Measurements from ENCODE around the gene PSMD14. TPM values are rescaled to one million over a fixed set of nuclear protein-coding genes. Genes with fewer than 3 reads are reported as not detected.

The PSMD14 gene
- total RNA-seq, 1 experiment from 2014 or later, result 83.7 TPM

DNA sequence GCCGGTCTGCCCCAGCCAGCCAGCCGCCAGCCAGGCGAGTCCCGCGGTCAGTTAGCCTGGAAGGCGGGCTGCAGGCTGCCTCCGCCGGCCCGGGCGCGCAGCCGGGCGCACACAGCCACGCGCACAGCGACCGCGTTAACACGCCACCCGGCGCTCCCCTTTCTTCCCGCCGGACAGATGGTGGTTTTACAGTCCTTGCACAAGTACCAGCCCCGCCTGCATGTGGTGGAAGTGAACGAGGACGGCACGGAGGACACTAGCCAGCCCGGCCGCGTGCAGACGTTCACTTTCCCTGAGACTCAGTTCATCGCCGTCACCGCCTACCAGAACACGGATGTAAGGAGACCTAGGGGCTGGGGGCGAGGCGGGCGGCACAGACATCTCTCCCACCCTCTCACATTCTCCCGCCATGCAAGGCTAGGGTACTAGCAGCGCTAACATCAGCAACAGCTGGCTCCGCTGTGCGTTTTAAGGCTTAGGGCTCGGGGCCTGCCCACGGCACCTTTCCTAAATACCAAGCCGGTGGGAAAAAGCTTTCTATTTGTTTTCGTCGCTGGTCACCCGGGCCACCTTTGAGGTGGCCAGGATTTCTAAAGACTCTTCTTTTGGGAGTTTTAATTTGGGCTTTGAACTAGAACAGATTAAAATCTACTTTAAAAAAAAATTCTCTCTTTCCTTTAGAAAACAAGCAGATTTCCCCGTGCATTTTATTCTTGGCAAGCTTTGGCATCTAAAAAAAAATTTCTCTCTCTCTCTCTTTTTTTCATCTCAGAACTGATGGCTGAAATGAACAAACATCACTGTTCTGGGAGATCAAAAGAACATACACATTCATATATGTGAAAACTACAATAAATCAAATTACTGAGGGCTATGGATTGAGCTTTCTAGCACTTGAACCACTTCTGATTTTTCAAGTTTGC is 110.8 kb downstream of the PSMD14 start:
- Histone ChIP-seq H2BK5ac (ENCODE audit: insufficient read length, low read length) (no peak overlapping the region), H4K5ac (ENCODE audit: insufficient read length, low read depth, low read length) (no peak overlapping the region), H2BK20ac (ENCODE audit: low read depth, low read length, poor library complexity, severe bottlenecking) (no peak overlapping the region), H3K18ac (ENCODE audit: insufficient read length, low read depth, low read length) (no peak overlapping the region), H2AFZ (ENCODE audit: low read length) (no peak overlapping the region), H3K79me2 (ENCODE audit: insufficient read depth, low read length) (no peaks in the 10 kb centered on the region), H3K23me2 (ENCODE audit: insufficient read length, low read depth, low read length, poor library complexity, severe bottlenecking) (peaks cover 16% of the 10 kb centered on the region), H3K79me1 (ENCODE audit: insufficient read depth, low read depth, low read length, poor library complexity, severe bottlenecking) (no peaks in the 10 kb centered on the region), H2BK12ac (ENCODE audit: insufficient read length, low read depth, low read length) (no peak overlapping the region), H3K4ac (ENCODE audit: low read depth, low read length) (no peak overlapping the region), H3K27me3 (ENCODE audit: insufficient read depth, low read length) (peaks cover 92% of the 10 kb centered on the region), H2AK5ac (ENCODE audit: insufficient read length, low read length) (no peak overlapping the region), H2BK120ac (ENCODE audit: low read depth, low read length, poor library complexity, severe bottlenecking) (no peak overlapping the region), H3T11ph (ENCODE audit: low read length) (no peak overlapping the region), H3K56ac (ENCODE audit: insufficient read length, low read depth, low read length) (no peak overlapping the region), H3K9ac (ENCODE audit: extremely low read depth, insufficient read length, low read length) (no peak overlapping the region), H4K8ac (replicated peaks; ENCODE audit: insufficient read length, low read depth, low read length) (no peak overlapping the region), H3K14ac (ENCODE audit: insufficient read depth, low read length) (no peak overlapping the region), H3K27ac (ENCODE audit: insufficient read length, low read depth, low read length) (no peak overlapping the region), H2BK15ac (ENCODE audit: low read depth, low read length) (no peak overlapping the region), H3K4me2 (ENCODE audit: insufficient read depth, insufficient read length, low read length) (peak overlapping the region; percentile 89), H4K91ac (ENCODE audit: insufficient read length, low read depth, low read length) (no peak overlapping the region), H4K20me1 (ENCODE audit: control insufficient read depth, insufficient read depth, insufficient read length) (no peaks in the 10 kb centered on the region), H3K9me3 (ENCODE audit: control insufficient read depth, low read depth, low read length) (no peaks in the 10 kb centered on the region), H3K23ac (ENCODE audit: insufficient read length, low read depth, low read length) (no peak overlapping the region), H3K4me1 (ENCODE audit: insufficient read depth, low read length) (no peaks in the 10 kb centered on the region)
- no CpG with 5 or more reads among the region's 49 CpGs for WGBS (ENCODE audit: extremely low coverage, insufficient read length, low lambda C conversion rate)
- H3K4me1 Mint-ChIP-seq, result peaks cover 40 to 60% of the 10 kb centered on the region in 2 experiments
- peak; percentile 73 for DNase-seq
- TF ChIP-seq, protein P1, sequence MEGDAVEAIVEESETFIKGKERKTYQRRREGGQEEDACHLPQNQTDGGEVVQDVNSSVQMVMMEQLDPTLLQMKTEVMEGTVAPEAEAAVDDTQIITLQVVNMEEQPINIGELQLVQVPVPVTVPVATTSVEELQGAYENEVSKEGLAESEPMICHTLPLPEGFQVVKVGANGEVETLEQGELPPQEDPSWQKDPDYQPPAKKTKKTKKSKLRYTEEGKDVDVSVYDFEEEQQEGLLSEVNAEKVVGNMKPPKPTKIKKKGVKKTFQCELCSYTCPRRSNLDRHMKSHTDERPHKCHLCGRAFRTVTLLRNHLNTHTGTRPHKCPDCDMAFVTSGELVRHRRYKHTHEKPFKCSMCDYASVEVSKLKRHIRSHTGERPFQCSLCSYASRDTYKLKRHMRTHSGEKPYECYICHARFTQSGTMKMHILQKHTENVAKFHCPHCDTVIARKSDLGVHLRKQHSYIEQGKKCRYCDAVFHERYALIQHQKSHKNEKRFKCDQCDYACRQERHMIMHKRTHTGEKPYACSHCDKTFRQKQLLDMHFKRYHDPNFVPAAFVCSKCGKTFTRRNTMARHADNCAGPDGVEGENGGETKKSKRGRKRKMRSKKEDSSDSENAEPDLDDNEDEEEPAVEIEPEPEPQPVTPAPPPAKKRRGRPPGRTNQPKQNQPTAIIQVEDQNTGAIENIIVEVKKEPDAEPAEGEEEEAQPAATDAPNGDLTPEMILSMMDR (conservative IDR thresholded peaks at IDR 0.05), result no peak
- peaks cover 3 to 7% of the 10 kb centered on the region in 2 experiments; a peak in 2 of 5 replicates for H3K9me3 Mint-ChIP-seq
- H3K36me3 Mint-ChIP-seq (ENCODE audit: insufficient read depth in 1 of 3, low read depth in 3 of 3), result peaks cover 0 to 2% (median 0%) of the 10 kb centered on the region in 3 experiments; a peak in 1 of 7 replicates
- no peak overlapping the region for H3K27ac Mint-ChIP-seq
- H3K4me3 Mint-ChIP-seq, result peak overlapping the region; percentile 50 to 78
- H3K27me3 Mint-ChIP-seq (ENCODE audit: low read depth), result peaks cover 98% of the 10 kb centered on the region
